CD14-positive monocyte (primary cell): Measurements from ENCODE around the gene SEC61G. TPM values are rescaled to one million over a fixed set of nuclear protein-coding genes. Genes with fewer than 3 reads are reported as not detected.

ENCODE experiments used
- DNase-seq, 3 donors: peaks; one replicate each; pipeline ENCODE4 v3.0.0-alpha.2; 2011 to 2022
- H2AFZ ChIP-seq: 2 replicates; pipeline ENCODE4 v1.6.0; 2012; ENCODE audit warnings: mild to moderate bottlenecking, low read depth, low read length, inconsistent platforms; ENCODE audit not compliant: insufficient read depth, poor library complexity, severe bottlenecking
- H3K27ac ChIP-seq, 2 donors: 1 replicate in 1 of 2; 2 replicates in 1 of 2; pipeline ENCODE4 v1.5.1; 2012 to 2013; ENCODE audit warnings: low read length in 2 of 2, control low read depth in 1 of 2, inconsistent platforms in 1 of 2, low read depth in 1 of 2, mild to moderate bottlenecking in 1 of 2
- H3K27me3 ChIP-seq, 2 donors: one replicate each; pipeline versions ENCODE4 v1.6.0 to v1.6.1; 2011 to 2013; ENCODE audit warnings: low read length in 2 of 2; ENCODE audit not compliant: control insufficient read depth in 2 of 2, insufficient read depth in 2 of 2
- H3K36me3 ChIP-seq, 2 donors: replicated peaks in 1 of 2; 1 replicate in 1 of 2; 2 replicates in 1 of 2; pipeline versions ENCODE4 v1.5.1 to v1.6.1; 2012 to 2013; ENCODE audit warnings: low read length in 2 of 2, control low read depth in 1 of 2, inconsistent platforms in 1 of 2, mild to moderate bottlenecking in 1 of 2; ENCODE audit not compliant: insufficient read depth in 2 of 2, control insufficient read depth in 1 of 2
- H3K4me1 ChIP-seq, 2 donors: 1 replicate in 1 of 2; 2 replicates in 1 of 2; pipeline versions ENCODE4 v1.5.1 to v1.6.1; 2012 to 2013; ENCODE audit warnings: low read length in 2 of 2, control low read depth in 1 of 2, inconsistent platforms in 1 of 2, mild to moderate bottlenecking in 1 of 2, moderate library complexity in 1 of 2; ENCODE audit not compliant: insufficient read depth in 2 of 2, control insufficient read depth in 1 of 2
- H3K4me2 ChIP-seq: replicated peaks from 2 replicates; pipeline ENCODE3; 2012; ENCODE audit warnings: low read length, moderate library complexity, mild to moderate bottlenecking; ENCODE audit not compliant: poor library complexity, severe bottlenecking; ENCODE audit errors: extremely low read depth
- H3K4me3 ChIP-seq, 3 experiments: fragments of 200-600 bp in 1 of 3; sonication (generic) in 1 of 3; replicated peaks in 1 of 3; 1 replicate in 2 of 3; 2 replicates in 1 of 3; pipeline ENCODE4 v1.5.1; 2011 to 2013; ENCODE audit warnings: low read length in 3 of 3, mild to moderate bottlenecking in 3 of 3, control low read depth in 2 of 3, low read depth in 2 of 3, inconsistent platforms in 1 of 3, moderate library complexity in 1 of 3
- H3K79me2 ChIP-seq: 2 replicates; pipeline ENCODE4 v1.6.0; 2012; ENCODE audit warnings: mild to moderate bottlenecking, control low read depth, inconsistent platforms, low read length, moderate library complexity; ENCODE audit not compliant: insufficient read depth
- H3K9ac ChIP-seq: 2 replicates; pipeline ENCODE4 v1.6.0; 2017; ENCODE audit warnings: low read length, mild to moderate bottlenecking; ENCODE audit not compliant: insufficient read depth, poor library complexity, severe bottlenecking
- H3K9me3 ChIP-seq, 2 donors: replicated peaks in 1 of 2; 1 replicate in 1 of 2; 2 replicates in 1 of 2; pipeline versions ENCODE4 v1.5.1 to v1.6.1; 2012 to 2013; ENCODE audit warnings: low read length in 2 of 2, control low read depth in 1 of 2; ENCODE audit not compliant: control insufficient read depth in 1 of 2, insufficient read depth in 1 of 2
- H4K20me1 ChIP-seq: 2 replicates; pipeline ENCODE4 v1.6.0; 2012; ENCODE audit warnings: mild to moderate bottlenecking, low read length, control low read depth, moderate library complexity; ENCODE audit not compliant: insufficient read depth
- H3K27ac Mint-ChIP-seq, 7 donors: one replicate each; pipeline ENCODE4 v1.8.0; 2020; ENCODE audit warnings: mild to moderate bottlenecking in 7 of 7, mixed read lengths in 7 of 7, moderate library complexity in 6 of 7, inconsistent platforms in 2 of 7
- H3K27me3 Mint-ChIP-seq, 3 donors: one replicate each; pipeline ENCODE4 v1.8.0; 2021 to 2022; ENCODE audit warnings: low read depth in 3 of 3, mild to moderate bottlenecking in 3 of 3, mixed read lengths in 3 of 3, moderate library complexity in 3 of 3, inconsistent platforms in 1 of 3
- H3K36me3 Mint-ChIP-seq, 2 donors: one replicate each; pipeline ENCODE4 v1.8.0; 2020; ENCODE audit warnings: mixed read lengths in 2 of 2, inconsistent platforms in 1 of 2, mild to moderate bottlenecking in 1 of 2
- H3K4me1 Mint-ChIP-seq: one replicate; pipeline ENCODE4 v1.8.0; 2020; ENCODE audit warnings: mild to moderate bottlenecking, mixed read lengths
- H3K4me3 Mint-ChIP-seq, 2 donors: one replicate each; pipeline ENCODE4 v1.8.0; 2020; ENCODE audit warnings: mild to moderate bottlenecking in 2 of 2, mixed read lengths in 2 of 2, moderate library complexity in 1 of 2
- H3K9me3 Mint-ChIP-seq, 7 donors: one replicate each; pipeline ENCODE4 v1.8.0; 2020 to 2022; ENCODE audit warnings: mixed read lengths in 7 of 7, mild to moderate bottlenecking in 6 of 7, moderate library complexity in 6 of 7, inconsistent platforms in 2 of 7
- WGBS: methylation state at CpG from one replicate; pipeline ENCODE4 v1.1.5; 2013; ENCODE audit warnings: missing lambda C conversion rate; ENCODE audit not compliant: insufficient coverage; 5-methylcytosine and 5-hydroxymethylcytosine counted together
- intact Hi-C, 2 donors: fragments of 100-400 bp; cut with micrococcal nuclease; formaldehyde crosslinking; loops; one replicate each; pipeline versions ENCODE4 v1.15.0 to v1.15.1; 2023
- polyA plus RNA-seq, 3 donors: library from polyadenylated mRNA; depleted of rRNA in 1 of 3; unstranded in 2 of 3; stranded (reverse) in 1 of 3; fragments of 300-500 nt in 2 of 3; fragments of >200 nt in 1 of 3; fragmentation: Illumina TruSeq in 2 of 3; gene quantifications; 1 replicate in 2 of 3; 2 replicates in 1 of 3; pipeline ENCODE4 v1.2.3, GENCODE V29; 2012 to 2021
- TF ChIP-seq, protein P1 (sequence below): fragments of 200-600 bp; IDR thresholded peaks from one replicate; pipeline ENCODE4 v1.8.0; 2022; ENCODE audit warnings: antibody characterized with exemption, mild to moderate bottlenecking

SEC61G gene
- polyA plus RNA-seq, 3 donors: 200 to 221 (median 213) TPM

DNA sequence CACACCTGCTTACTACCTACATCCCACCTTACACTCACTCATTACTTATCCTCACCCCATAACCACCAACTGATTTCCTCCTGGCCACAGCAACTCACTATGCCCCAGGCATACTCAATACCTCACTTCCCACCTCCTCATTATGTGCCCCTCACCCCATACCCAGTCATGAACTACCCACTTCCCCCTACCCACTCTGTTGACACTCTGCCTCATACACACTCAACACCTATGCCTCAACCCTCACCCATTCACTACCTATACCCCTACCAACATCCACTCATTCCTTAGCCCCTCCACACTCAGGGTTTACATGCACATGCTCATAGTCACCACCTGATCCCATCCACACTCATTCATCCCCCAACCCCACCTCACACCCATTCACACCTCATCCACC, 39.6 kb downstream of the SEC61G start:
- Mint-ChIP-seq H3K27ac (no peak overlapping the region), H3K36me3 (no peaks in the 10 kb centered on the region), H3K4me1 (no peaks in the 10 kb centered on the region), H3K27me3 (no peaks in the 10 kb centered on the region), H3K9me3 (peaks cover 4 to 20% (median 7%) of the 10 kb centered on the region in 7 donors), H3K4me3 (no peak overlapping the region)
- H3K4me3 ChIP-seq: no peak overlapping the region
- no peaks in the 10 kb centered on the region for H4K20me1 ChIP-seq
- H2AFZ ChIP-seq: no peak overlapping the region
- H3K79me2 ChIP-seq: no peaks in the 10 kb centered on the region
- no peaks in the 10 kb centered on the region for H3K36me3 ChIP-seq
- intact Hi-C loops: no loop called here
- H3K27ac ChIP-seq: no peak overlapping the region
- peaks cover 3 to 15% of the 10 kb centered on the region in 2 donors for H3K9me3 ChIP-seq
- no peaks in the 10 kb centered on the region for H3K27me3 ChIP-seq
- no peak for DNase-seq
- H3K4me2 ChIP-seq: no peak overlapping the region
- TF ChIP-seq, protein P1, sequence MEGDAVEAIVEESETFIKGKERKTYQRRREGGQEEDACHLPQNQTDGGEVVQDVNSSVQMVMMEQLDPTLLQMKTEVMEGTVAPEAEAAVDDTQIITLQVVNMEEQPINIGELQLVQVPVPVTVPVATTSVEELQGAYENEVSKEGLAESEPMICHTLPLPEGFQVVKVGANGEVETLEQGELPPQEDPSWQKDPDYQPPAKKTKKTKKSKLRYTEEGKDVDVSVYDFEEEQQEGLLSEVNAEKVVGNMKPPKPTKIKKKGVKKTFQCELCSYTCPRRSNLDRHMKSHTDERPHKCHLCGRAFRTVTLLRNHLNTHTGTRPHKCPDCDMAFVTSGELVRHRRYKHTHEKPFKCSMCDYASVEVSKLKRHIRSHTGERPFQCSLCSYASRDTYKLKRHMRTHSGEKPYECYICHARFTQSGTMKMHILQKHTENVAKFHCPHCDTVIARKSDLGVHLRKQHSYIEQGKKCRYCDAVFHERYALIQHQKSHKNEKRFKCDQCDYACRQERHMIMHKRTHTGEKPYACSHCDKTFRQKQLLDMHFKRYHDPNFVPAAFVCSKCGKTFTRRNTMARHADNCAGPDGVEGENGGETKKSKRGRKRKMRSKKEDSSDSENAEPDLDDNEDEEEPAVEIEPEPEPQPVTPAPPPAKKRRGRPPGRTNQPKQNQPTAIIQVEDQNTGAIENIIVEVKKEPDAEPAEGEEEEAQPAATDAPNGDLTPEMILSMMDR: no peak
- no peaks in the 10 kb centered on the region for H3K4me1 ChIP-seq
- no peak overlapping the region for H3K9ac ChIP-seq

DNA sequence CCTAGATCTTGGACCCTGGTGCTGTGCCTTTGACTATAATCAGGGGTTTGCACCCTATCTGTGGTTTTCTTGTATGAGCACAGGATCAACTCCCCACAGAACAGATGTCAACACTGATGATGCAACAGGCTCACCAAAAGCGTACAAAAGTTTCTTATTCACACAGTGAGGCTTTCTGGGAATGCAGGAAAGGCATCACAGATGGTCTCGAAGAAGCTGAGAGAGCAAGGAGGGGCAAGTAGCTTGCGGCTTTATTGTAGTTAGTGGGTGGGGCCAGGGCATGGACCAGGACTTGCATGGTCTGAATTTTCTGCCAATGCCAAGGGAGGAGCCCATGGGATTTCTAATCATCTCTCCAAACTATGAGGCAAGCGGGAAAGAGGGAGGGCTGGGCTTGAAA, 46.2 kb downstream of the SEC61G start:
- no peaks in the 10 kb centered on the region for H3K4me1 Mint-ChIP-seq
- TF ChIP-seq, protein P1: no peak
- H3K4me3 Mint-ChIP-seq: no peak overlapping the region
- H3K9me3 Mint-ChIP-seq: peaks cover 4 to 48% (median 15%) of the 10 kb centered on the region in 7 donors
- no peak overlapping the region for H3K4me2 ChIP-seq
- H4K20me1 ChIP-seq: no peaks in the 10 kb centered on the region
- intact Hi-C loops: no loop called here
- no peak for DNase-seq
- no CpG with 5 or more reads among the region's 4 CpGs for WGBS
- no peaks in the 10 kb centered on the region for H3K36me3 Mint-ChIP-seq
- H3K4me1 ChIP-seq: no peaks in the 10 kb centered on the region
- no peak overlapping the region for H3K27ac ChIP-seq
- no peak overlapping the region for H3K27ac Mint-ChIP-seq
- peaks cover 10 to 28% of the 10 kb centered on the region in 2 donors for H3K9me3 ChIP-seq
- H3K27me3 Mint-ChIP-seq: no peaks in the 10 kb centered on the region
- H3K36me3 ChIP-seq: no peaks in the 10 kb centered on the region
- H3K9ac ChIP-seq: no peak overlapping the region
- no peaks in the 10 kb centered on the region for H3K79me2 ChIP-seq
- no peak overlapping the region for H2AFZ ChIP-seq
- H3K4me3 ChIP-seq: no peak overlapping the region
- no peaks in the 10 kb centered on the region for H3K27me3 ChIP-seq
